ENCODE results near the gene FHAD1.

DNA sequence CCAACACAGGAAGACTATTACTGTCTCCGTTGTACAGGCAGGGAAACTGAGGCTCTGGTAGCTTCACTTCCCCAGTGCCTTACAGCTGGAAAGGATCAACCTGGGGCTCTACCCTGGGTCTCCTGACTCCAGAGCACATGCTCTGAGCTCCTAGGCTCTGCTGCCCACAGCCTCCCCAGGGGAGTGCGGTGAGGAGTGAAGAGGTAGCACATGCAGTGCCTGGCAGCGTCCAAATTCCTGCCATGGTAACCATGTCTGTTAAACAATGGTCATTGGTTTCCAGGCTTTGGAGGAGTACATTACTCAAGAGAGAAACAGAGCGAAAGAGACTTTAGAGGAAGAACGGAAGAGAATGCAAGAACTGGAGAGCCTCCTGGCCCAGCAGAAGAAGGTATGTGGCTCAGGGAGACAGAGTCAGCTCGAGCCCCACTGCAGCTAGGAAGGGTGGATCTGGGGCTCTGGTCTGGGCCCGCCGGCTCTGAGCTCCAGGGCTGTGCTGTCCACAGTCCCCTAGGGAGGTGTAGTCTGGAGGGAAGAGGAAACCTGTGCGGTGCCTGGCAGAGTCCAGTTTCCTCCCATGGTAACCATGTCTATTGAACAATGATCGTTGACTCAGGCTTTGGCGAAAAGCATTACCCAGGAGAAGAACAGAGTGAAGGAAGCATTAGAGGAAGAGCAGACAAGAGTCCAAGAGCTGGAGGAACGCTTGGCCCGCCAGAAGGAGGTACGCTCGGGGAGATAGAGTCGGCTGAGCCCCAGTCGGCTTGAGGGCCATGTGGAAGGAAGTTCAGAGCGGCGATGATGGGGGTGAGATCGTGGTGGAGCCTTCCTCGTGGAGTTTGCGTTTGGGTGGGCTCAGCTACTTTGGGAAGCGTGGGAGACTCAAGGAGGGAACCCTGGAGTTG is 98.0 kb downstream of the FHAD1 start:
- TF ChIP-seq SP1 (IDR thresholded peaks at IDR 0.05; ENCODE audit: low read depth, low read length) = no peak
- TF ChIP-seq, protein P1, sequence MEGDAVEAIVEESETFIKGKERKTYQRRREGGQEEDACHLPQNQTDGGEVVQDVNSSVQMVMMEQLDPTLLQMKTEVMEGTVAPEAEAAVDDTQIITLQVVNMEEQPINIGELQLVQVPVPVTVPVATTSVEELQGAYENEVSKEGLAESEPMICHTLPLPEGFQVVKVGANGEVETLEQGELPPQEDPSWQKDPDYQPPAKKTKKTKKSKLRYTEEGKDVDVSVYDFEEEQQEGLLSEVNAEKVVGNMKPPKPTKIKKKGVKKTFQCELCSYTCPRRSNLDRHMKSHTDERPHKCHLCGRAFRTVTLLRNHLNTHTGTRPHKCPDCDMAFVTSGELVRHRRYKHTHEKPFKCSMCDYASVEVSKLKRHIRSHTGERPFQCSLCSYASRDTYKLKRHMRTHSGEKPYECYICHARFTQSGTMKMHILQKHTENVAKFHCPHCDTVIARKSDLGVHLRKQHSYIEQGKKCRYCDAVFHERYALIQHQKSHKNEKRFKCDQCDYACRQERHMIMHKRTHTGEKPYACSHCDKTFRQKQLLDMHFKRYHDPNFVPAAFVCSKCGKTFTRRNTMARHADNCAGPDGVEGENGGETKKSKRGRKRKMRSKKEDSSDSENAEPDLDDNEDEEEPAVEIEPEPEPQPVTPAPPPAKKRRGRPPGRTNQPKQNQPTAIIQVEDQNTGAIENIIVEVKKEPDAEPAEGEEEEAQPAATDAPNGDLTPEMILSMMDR (IDR thresholded peaks at IDR 0.05 in 2 of 3, conservative IDR thresholded peaks at IDR 0.05 in 1 of 3; ENCODE audit: control insufficient read depth in 2 of 3, extremely low read depth in 1 of 3, insufficient read depth in 1 of 3, low read depth in 3 of 3, low read length in 3 of 3) = no peak
- no peak for TF ChIP-seq SIN3A (IDR thresholded peaks at IDR 0.05; ENCODE audit: low read depth, low read length)
- no peak for TF ChIP-seq CREM (IDR thresholded peaks at IDR 0.05; ENCODE audit: low read depth)
- TF ChIP-seq, protein P2, sequence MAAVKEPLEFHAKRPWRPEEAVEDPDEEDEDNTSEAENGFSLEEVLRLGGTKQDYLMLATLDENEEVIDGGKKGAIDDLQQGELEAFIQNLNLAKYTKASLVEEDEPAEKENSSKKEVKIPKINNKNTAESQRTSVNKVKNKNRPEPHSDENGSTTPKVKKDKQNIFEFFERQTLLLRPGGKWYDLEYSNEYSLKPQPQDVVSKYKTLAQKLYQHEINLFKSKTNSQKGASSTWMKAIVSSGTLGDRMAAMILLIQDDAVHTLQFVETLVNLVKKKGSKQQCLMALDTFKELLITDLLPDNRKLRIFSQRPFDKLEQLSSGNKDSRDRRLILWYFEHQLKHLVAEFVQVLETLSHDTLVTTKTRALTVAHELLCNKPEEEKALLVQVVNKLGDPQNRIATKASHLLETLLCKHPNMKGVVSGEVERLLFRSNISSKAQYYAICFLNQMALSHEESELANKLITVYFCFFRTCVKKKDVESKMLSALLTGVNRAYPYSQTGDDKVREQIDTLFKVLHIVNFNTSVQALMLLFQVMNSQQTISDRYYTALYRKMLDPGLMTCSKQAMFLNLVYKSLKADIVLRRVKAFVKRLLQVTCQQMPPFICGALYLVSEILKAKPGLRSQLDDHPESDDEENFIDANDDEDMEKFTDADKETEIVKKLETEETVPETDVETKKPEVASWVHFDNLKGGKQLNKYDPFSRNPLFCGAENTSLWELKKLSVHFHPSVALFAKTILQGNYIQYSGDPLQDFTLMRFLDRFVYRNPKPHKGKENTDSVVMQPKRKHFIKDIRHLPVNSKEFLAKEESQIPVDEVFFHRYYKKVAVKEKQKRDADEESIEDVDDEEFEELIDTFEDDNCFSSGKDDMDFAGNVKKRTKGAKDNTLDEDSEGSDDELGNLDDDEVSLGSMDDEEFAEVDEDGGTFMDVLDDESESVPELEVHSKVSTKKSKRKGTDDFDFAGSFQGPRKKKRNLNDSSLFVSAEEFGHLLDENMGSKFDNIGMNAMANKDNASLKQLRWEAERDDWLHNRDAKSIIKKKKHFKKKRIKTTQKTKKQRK (IDR thresholded peaks at IDR 0.05; ENCODE audit: low read depth, low read length) = no peak
- no peak for TF ChIP-seq EGR1 (IDR thresholded peaks at IDR 0.05; ENCODE audit: borderline replicate concordance in 1 of 2, low read depth in 2 of 2, low read length in 2 of 2)
- no peak for TF ChIP-seq EZH2 (IDR thresholded peaks at IDR 0.05; ENCODE audit: borderline replicate concordance, control insufficient read depth, low read depth, low read length)
- TF ChIP-seq CHD1 (IDR thresholded peaks at IDR 0.05; ENCODE audit: low read depth, low read length) = no peak
- no peak for TF ChIP-seq BMI1 (IDR thresholded peaks at IDR 0.05; ENCODE audit: borderline replicate concordance)
